Right lobe of liver (tissue), 4 donors: Measurements from ENCODE around the gene EVA1A.

Source experiments
- CTCF ChIP-seq, 4 donors: fragments of 200-600 bp in 3 of 4; fragments of 450-650 bp in 1 of 4; IDR thresholded peaks; one replicate each; pipeline versions ENCODE4 v1.5.1 to v1.8.0; 2016 to 2022; ENCODE audit warnings: antibody characterized with exemption in 4 of 4, mild to moderate bottlenecking in 2 of 4
- POLR2A ChIP-seq: fragments of 450-650 bp; IDR thresholded peaks from one replicate; pipeline ENCODE4 v1.6.1; 2017; ENCODE audit warnings: antibody characterized with exemption, mild to moderate bottlenecking
- donor health status: DM: no; HTN: no; CAD: no.
- donor health status: DM: no; HTN: no; CAD: no.
- donor health status: DM: no; HTN: yes; CAD: no.

- TF ChIP-seq CTCF (IDR thresholded peaks at IDR 0.05) (no peak), POLR2A (no peak)
These were observed 113.6 kb downstream of the EVA1A start for GRCh38 chr2:75447176-75447575.
